Measurements from ENCODE around the gene FN3KRP. TPM values are rescaled to one million over a fixed set of nuclear protein-coding genes. Genes with fewer than 3 reads are reported as not detected.

FN3KRP gene
- total and polyA plus RNA-seq, 2 donors, result 19.4 to 40.9 TPM

Small RNAs within 50 kb of the gene (small RNA-seq; reads per million reads assigned to genes)
- not detected for gene MIR4525

Other genes starting within 250 kb of the FN3KRP start
- 19.9 TPM for gene FOXK2, start 197.0 kb upstream of the FN3KRP start, total RNA-seq
- 24.0 TPM for gene FOXK2, start 197.0 kb upstream of the FN3KRP start, polyA plus RNA-seq
- gene WDR45B, start 68.3 kb upstream of the FN3KRP start, total RNA-seq, result 60.3 TPM
- gene WDR45B, start 68.3 kb upstream of the FN3KRP start, polyA plus RNA-seq, result 73.7 TPM
- gene RAB40B, start 18.0 kb upstream of the FN3KRP start, total RNA-seq, result 9.8 TPM
- 25.7 TPM for gene RAB40B, start 18.0 kb upstream of the FN3KRP start, polyA plus RNA-seq
- gene FN3K, start 18.9 kb downstream of the FN3KRP start, total RNA-seq, result 3.4 TPM
- 13.4 TPM for gene FN3K, start 18.9 kb downstream of the FN3KRP start, polyA plus RNA-seq
- 57.9 TPM for gene TBCD, start 35.4 kb downstream of the FN3KRP start, total RNA-seq
- 77.6 TPM for gene TBCD, start 35.4 kb downstream of the FN3KRP start, polyA plus RNA-seq
- gene ZNF750, start 123.3 kb downstream of the FN3KRP start, total RNA-seq, result 3.1 TPM
- 2.7 TPM for gene ZNF750, start 123.3 kb downstream of the FN3KRP start, polyA plus RNA-seq

Measured in urinary bladder (tissue), 2 donors.